Kidney epithelial cell (primary cell): ENCODE data around the gene NTN1. TPM values are rescaled to one million over a fixed set of nuclear protein-coding genes. Genes with fewer than 3 reads are reported as not detected.

ENCODE experiments used
- DNase-seq: peaks from one replicate; pipeline ENCODE4 v3.0.0-alpha.2; 2010; ENCODE audit warnings: low read depth
- H3K27me3 ChIP-seq: 2 replicates; pipeline ENCODE4 v1.6.0; 2011; ENCODE audit warnings: low read length; ENCODE audit not compliant: control insufficient read depth, insufficient read depth
- H3K36me3 ChIP-seq: 2 replicates; pipeline ENCODE4 v1.5.1; 2011; ENCODE audit warnings: low read length; ENCODE audit not compliant: control insufficient read depth, insufficient read depth
- H3K4me3 ChIP-seq: 2 replicates; pipeline ENCODE4 v1.5.1; 2011; ENCODE audit warnings: low read depth, mild to moderate bottlenecking, control low read depth, low read length
- CTCF ChIP-seq: IDR thresholded peaks from 2 replicates; pipeline ENCODE4 v1.5.1; 2011; ENCODE audit warnings: mild to moderate bottlenecking, moderate library complexity, low read length, control low read depth, inconsistent platforms; ENCODE audit not compliant: insufficient read depth, poor library complexity, severe bottlenecking
- total RNA-seq: library from RNA; depleted of rRNA; stranded (reverse); fragments of >200 nt; gene quantifications from 2 replicates; pipeline ENCODE4 v1.2.3, GENCODE V29; 2015

NTN1 gene
- total RNA-seq, 1 donor from 2014 or later: 15.2 TPM

DNA sequence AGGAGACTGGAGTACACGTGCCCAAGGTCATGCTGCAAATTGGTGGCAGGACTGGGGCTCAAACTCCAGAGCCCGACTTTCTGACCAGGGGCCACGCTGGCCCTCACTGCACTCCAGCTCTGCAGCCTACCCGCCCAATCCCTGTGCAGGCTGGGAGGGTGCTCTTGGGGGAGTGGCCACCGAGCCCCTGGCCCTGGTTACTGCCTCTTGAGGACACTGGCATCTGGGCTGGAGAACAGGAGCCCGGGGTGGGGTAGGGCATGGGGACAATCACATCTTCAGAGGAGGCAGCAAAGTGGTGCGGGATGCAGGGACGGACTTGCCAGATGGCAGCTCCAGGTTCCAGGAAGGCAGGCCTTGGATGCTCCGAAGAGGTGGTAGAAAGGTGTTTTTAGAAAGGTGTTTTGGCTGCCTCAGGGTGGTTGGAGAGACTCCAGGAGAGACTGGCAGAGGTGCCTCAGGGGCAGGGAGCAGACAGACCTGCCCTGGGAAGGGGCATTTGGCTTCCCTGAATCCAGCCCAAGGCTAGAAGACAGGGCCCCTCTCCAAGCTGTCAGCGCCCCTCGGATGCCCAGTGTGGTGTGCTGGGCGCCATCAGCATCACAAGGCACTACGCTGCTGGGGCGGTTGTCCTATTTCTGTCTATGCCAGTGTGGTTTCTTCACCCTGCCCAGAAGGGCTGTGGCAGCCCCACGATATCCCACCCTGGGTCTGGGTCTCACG is 220.6 kb downstream of the NTN1 start:
- Histone ChIP-seq H3K27me3 (no peaks in the 10 kb centered on the region), H3K4me3 (no peak overlapping the region), H3K36me3 (no peaks in the 10 kb centered on the region)
- no peak for DNase-seq
- TF ChIP-seq CTCF: no peak

DNA sequence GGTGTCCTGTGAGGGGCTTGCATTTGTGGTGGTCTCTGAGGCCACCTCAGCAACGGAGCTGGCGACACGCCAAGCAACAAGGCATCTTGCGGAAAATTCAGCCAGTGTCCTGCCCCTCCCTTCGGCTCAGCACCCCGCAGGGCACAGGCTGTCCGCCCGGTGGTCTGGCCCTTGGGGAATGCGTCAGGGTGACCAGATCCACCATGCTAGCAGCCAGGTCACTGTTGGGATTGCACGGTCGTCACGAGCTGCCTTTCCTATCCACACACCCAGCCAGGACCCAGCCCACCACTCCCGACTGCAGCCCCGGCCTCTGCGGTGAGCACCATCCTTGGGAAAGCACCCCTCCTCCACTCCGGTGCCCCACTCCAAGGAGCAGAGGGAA is 221.2 kb downstream of the NTN1 start:
- Histone ChIP-seq H3K36me3 (no peaks in the 10 kb centered on the region), H3K27me3 (no peaks in the 10 kb centered on the region), H3K4me3 (no peak overlapping the region)
- DNase-seq: no peak
- no peak for TF ChIP-seq CTCF

- no peak for DNase-seq
- TF ChIP-seq CTCF: no peak
- no peak overlapping the region for H3K4me3 ChIP-seq
- H3K36me3 ChIP-seq: no peaks in the 10 kb centered on the region
- H3K27me3 ChIP-seq: no peaks in the 10 kb centered on the region
These were observed 221.7 kb downstream of the NTN1 start for GRCh38 chr17:9242983-9243382.

DNA sequence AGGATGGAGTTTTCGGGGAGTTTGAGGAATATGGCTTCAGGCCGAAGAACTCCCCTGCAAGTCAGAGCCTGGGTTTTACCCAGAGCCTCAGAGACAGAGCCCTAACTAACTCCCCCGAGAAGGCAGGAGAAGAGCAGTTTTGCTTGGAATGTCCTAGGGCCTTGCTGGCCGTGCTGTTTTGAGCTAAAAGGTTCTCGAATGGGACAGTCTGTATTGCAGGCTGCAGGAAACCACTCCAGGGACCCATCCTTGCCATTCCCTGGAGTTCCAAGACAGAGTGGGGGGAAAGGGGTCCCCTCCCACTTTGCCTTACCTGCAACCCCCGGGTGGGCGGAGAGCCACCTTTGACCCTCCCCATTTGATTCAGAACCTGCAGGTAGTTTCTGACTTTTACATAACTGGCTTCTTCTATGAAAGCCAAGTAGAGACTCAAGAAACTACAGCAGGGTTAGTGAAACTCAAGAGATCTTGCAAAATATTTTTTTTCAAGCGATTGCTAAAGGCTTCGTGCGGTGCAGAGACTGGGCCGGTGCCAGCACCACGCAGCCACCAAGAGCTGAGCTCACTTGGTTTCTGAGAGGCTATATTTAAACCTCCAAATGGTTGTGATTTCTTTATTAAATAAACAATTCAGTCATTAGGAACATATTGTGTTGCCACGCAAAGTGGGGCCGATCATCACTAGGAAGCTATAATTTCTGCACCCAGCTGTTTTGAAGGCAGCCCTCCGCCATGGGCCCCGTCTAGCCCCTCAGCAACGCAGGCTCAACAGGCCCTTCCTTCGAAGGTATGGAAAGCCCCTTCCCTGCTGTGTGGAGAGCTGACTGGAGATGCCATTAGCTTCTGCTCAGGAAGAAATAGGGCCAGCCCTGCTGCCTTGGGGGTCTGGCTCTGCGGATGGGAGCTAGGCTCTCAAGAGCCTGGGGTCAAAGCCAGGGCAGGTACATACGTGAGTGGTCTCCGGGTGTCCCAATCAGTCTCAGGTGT is 223.0 kb downstream of the NTN1 start:
- no peaks in the 10 kb centered on the region for H3K27me3 ChIP-seq
- DNase-seq: no peak
- H3K36me3 ChIP-seq: no peaks in the 10 kb centered on the region
- no peak for TF ChIP-seq CTCF
- no peak overlapping the region for H3K4me3 ChIP-seq

GRCh38 chr17:9247401-9247938 is 226.2 kb downstream of the NTN1 start:
- no peaks in the 10 kb centered on the region for H3K27me3 ChIP-seq
- DNase-seq: no peak
- H3K4me3 ChIP-seq: no peak overlapping the region
- H3K36me3 ChIP-seq: no peaks in the 10 kb centered on the region
- no peak for TF ChIP-seq CTCF
